Adipose tissue (tissue), 3 donors: ENCODE results near the gene EDN1. TPM values are rescaled to one million over a fixed set of nuclear protein-coding genes. Genes with fewer than 3 reads are reported as not detected.

Experiments used
- H3K27ac ChIP-seq: one replicate; pipeline ENCODE4 v1.5.1; 2013; ENCODE audit warnings: low read depth, low read length
- WGBS, 3 donors: extraction: QIAGEN DNeasy Blood & Tissue Kit; methylation state at CpG; one replicate each; pipeline ENCODE4 v1.1.7; 2013; 5-methylcytosine and 5-hydroxymethylcytosine counted together
- polyA plus RNA-seq, 3 donors: library from polyadenylated mRNA; stranded (reverse); fragments of 200-250 nt; gene quantifications; one replicate each; pipeline ENCODE4 v1.2.3, GENCODE V29; 2013
- donor health status: healthy with polysubstance abuse.
- donor health status: Bipolar disorder and iron deficiency.
- donor health status: healthy.

Gene EDN1
- polyA plus RNA-seq, 3 donors = 3.5 to 29.9 (median 5.8) TPM

DNA sequence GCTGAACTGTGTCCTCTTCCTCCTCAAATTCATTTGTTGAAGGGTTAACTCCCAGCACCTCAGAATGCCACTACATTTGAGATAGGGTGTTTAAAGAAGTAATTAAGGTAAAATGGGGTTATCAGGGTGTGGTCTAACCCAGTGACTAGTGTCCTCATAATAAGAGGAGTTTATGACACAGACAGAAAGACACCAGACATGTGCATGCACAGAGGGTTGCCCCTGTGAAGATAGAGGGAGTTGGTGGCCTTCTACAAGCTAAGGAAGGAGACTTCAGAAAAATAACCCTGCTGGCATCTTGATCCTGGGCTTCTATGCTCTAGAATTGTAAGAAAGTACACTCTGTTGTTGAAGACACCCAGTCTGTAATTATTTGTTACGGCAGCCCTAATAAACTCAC is 24.9 kb upstream of the EDN1 start:
- no peak overlapping the region for H3K27ac ChIP-seq
- 81 to 100% (median 90%) methylated on average over 1 of the region's 1 CpG for WGBS, 3 donors

DNA sequence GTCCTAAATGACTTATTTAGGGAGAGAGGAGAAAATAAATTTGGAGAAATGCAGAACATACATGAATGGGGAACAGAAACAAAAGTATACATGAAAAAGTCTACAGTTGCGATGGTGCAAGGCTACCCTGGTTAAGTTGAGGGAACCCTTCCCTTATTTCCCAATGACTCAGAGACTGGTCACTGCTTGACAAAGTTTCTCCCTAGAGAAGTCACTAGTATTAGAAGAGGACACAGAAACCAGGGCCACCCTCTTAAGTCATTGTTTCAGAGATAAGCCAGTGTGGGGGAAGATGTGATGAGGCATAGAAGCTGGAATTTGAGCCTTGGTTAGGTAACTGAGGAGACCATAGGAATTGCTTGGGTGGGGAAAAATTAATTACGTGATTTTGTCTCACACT is 24.4 kb upstream of the EDN1 start:
- 72 to 92% (median 74%) methylated on average over 2 of the region's 2 CpGs for WGBS, 3 donors
- H3K27ac ChIP-seq = no peak overlapping the region

- H3K27ac ChIP-seq = no peak overlapping the region
- 43 to 77% (median 65%) methylated on average over 2 of the region's 2 CpGs for WGBS, 3 donors
These were observed 23.6 kb upstream of the EDN1 start for GRCh38 chr6:12266571-12266970.

DNA sequence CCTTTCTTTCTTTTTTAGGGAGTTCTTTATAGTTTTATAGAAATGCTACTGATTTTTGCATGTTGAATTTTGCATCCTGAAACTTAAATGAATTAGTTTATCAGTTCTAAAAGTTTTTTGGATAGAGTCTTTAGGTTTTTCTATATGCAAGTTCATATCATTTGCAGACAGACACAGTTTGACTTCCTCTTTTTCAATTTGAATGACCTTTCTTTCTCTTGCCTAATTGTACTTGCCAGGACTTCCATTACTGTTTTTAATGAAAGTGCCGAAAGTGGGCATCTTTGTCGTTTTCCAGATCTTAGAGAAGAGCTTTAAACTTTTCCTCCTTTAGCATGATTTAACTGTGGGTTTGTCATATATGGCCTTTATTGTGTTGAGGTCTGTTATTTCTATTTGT is 21.1 kb upstream of the EDN1 start:
- WGBS, 3 donors = 48 to 81% (median 52%) methylated on average over 2 of the region's 2 CpGs
- H3K27ac ChIP-seq = no peak overlapping the region

GRCh38 chr6:12270551-12271230 is 19.5 kb upstream of the EDN1 start:
- H3K27ac ChIP-seq = no peak overlapping the region
- 93 to 97% (median 96%) methylated on average over 4 of the region's 4 CpGs for WGBS, 3 donors

DNA sequence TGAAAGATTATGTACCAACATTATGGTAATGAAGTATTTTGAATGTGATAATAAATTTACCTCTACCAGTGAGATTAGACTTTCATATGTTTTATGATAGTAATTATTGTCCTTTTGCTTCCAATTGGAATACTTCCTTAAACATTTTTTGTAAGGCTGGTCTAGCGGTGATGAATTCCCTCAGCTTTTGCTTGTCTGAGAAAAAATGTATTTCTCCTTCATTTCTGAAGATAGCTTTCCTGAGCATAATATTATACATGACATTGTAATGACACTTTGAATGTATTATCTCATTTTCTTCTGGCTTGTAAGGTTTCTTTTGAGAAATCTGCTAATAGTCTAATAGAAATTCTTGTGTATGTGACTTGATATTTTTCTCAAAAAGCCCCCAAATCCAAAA is 18.6 kb upstream of the EDN1 start:
- 96 to 100% (median 97%) methylated on average over 1 of the region's 1 CpG for WGBS, 3 donors

DNA sequence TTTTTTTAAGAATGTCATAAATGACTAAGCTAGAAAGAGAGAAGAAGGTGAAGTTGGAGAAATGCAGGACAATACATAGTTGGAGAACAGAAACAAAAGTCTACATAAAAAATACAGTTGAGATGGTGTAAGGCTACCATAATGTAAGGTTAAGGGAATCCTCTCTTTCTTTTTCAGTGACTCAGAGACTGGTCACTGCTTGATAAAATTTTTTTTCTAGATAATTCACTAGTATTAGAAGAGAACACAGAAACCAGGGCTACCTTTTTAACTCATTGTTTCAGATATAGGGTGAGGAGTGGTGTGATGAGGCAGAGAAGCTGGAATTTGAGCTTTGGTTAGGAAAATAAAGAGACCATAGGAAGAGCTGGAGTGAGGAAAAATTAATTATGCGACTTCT is 18.2 kb upstream of the EDN1 start:
- whole genome bisulfite sequencing, 3 donors = 96 to 100% (median 100%) methylated on average over 1 of the region's 1 CpG
- H3K27ac ChIP-seq = no peak overlapping the region

More for the DNA sequence above, 18.6 kb upstream of the EDN1 start:
- H3K27ac ChIP-seq = no peak overlapping the region

- 80 to 89% (median 84%) methylated on average over 2 of the region's 2 CpGs for WGBS, 3 donors
- H3K27ac ChIP-seq = no peak overlapping the region
These were observed 15.1 kb upstream of the EDN1 start for GRCh38 chr6:12275107-12275506.

DNA sequence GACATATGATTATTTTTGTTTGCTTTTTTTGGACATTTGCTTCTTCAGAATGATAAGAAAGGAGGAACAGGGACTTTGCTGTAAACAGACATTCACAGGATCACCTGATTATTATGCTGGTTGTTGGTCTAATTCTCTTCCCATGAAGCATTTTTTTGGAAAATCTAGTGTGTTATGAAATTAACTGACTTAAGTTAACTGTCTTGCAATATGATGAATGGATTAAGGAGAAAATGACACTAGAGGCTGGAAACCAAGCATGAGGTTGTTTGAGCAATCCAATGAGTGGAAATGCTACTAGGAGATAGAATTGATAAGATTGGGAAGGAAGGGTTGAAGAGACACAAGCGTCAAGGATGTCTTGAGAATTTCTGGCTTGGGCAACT is 13.2 kb upstream of the EDN1 start:
- 92 to 97% (median 95%) methylated on average over 1 of the region's 1 CpG for WGBS, 3 donors
- no peak overlapping the region for H3K27ac ChIP-seq

GRCh38 chr6:12277386-12277785 is 12.8 kb upstream of the EDN1 start:
- H3K27ac ChIP-seq = no peak overlapping the region
- WGBS, 3 donors = 85 to 95% (median 89%) methylated on average over 9 of the region's 9 CpGs

GRCh38 chr6:12278915-12279314 is 11.2 kb upstream of the EDN1 start:
- no peak overlapping the region for H3K27ac ChIP-seq

DNA sequence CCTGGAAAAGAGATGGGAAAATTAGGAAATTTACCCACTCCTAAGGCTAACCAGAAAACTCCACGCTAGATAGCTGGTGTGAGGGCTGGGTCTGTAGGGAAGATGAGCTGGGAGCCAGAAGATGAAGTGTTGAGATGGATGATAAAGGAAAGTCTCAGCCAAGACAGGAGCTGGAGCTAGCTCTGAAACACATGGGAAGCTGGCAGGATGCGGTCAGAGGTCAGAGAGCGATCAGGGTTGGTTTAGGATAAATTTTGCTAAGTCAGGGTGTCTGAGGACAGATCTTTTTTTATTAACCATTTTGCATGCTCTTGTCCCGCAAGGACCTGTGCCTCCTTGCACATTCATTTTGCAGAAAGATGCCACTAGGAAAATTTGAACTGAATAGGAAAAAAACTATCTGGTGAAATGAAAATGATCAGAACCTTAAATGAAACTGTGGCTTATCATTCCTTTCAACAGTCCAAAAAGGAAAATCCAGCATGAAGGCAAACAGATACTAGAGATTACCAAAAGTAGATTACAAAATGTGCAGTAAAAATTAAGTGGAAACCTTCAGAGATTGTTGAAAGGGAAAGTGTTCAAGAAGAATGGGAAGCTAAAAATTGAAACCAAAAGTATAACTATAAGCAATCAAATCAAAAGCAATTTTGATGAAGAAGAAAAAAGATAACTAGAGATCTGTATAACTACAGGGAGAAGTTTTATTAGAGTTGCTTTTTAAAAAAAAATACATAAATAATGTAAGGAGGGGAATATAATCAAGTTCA is 10.7 kb upstream of the EDN1 start:
- 48 to 80% (median 51%) methylated on average over 4 of the region's 4 CpGs for WGBS, 3 donors
- no peak overlapping the region for H3K27ac ChIP-seq

DNA sequence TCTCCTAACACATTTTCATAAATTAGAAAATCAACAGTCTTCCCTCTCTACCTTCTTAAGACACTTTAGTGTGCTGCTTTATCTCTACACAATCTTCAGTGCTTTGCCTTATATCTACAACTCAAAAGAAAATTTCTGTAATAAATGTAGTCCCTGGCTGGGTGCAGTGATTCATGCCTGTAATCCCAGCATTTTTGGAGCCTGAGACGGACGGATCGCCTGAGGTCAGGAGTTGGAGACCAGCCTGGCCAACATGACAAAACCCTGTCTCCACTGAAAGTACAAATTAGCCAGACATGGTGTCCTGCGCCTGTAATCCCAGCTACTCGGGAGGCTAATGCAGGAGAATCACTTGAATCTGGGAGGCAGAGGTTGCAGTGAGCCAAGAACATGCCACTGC is 9.7 kb upstream of the EDN1 start:
- H3K27ac ChIP-seq = no peak overlapping the region
- WGBS, 3 donors = 68 to 84% (median 76%) methylated on average over 5 of the region's 5 CpGs

DNA sequence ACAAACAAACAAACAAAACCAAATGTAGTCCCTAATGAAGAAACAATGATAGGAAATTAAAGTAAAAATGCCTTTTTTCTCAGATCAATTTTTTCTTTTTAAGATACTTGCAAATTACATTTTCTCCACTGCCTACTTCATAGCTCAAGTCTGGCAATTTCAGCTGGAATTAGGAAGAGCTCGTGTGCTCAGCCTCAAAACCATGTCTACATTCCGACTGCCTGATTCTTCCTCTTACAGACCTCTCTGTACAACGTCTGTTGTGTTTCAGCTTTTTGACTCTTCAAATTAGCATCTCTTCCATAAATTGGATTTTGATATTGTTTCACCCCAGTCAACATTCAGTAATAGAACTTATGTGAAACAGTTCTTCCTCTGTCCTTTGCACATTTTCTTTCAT is 9.3 kb upstream of the EDN1 start:
- 88 to 99% (median 89%) methylated on average over 3 of the region's 3 CpGs for WGBS, 3 donors
- H3K27ac ChIP-seq = no peak overlapping the region

GRCh38 chr6:12283904-12284303 is 6.3 kb upstream of the EDN1 start:
- no peak overlapping the region for H3K27ac ChIP-seq
- WGBS, 3 donors = 73 to 91% (median 78%) methylated on average over 4 of the region's 4 CpGs

DNA sequence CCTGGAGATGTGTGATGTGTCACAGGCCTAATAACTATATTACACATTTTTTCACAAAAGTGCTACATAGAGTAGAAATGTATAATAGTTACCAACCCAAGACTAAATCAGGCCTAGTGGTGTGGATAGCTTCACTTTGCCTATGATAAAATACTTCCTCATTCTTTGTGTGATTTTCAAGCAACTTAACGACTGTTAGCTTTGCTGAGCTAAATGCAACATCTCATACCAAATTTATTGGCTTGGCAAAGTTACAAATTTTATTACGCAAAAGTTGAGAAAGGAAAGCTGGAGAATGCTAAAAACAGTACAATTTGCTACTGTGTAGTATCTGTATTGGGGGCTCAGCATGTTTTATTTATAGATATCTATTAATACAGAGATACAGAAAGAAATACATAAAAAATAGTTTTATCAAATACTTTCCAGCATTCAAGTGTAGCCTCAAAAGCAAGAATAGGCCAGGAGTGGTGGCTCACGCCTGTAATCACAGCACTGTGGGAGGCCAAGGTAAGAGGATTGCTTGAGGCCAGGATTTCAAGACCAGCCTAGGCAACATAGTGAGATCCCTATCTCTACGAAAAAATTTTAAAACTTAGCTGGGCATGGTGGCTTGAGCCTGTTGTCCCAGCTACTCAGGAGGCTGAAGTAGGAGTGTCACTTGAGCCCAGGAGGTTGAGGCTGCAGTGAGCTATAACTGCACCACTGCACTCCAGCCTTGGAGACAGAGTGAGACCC is 3.6 kb upstream of the EDN1 start:
- no peak overlapping the region for H3K27ac ChIP-seq
- WGBS, 3 donors = 53 to 77% (median 56%) methylated on average over 4 of the region's 4 CpGs

DNA sequence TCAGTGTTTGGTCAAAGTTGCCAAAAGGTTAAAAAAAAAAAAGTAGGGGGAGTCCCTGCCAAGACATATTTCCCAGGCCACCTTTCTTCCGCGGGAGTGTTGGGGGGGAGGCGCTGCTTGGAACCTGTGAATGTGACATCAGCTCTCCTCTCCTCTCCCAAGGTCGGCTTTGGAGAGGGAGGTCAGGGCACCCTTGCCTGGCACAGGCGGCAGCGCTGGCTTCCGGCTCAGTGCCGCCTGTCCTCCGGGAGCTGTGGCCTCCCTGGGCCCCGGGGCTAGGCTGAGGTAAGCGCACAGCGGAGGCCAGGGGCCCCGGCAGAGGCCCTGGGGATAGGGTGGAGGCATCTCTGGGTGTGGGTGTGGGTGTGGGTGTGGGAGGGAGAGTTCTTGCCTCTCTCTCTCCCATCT is 1.9 kb upstream of the EDN1 start:
- no peak overlapping the region for H3K27ac ChIP-seq
- WGBS, 3 donors = 85 to 90% (median 88%) methylated on average over 13 of the region's 13 CpGs

GRCh38 chr6:12288914-12289313 is 1.2 kb upstream of the EDN1 start:
- no peak overlapping the region for H3K27ac ChIP-seq
- 65 to 77% (median 75%) methylated on average over 3 of the region's 3 CpGs for WGBS, 3 donors

- no peak overlapping the region for H3K27ac ChIP-seq
- WGBS, 3 donors = 3 to 5% (median 4%) methylated on average over 13 of the region's 13 CpGs
These were observed 719 bp upstream of the EDN1 start for GRCh38 chr6:12289365-12289919.
